Measurements from ENCODE around the gene RNU5D-1.
"Not testable (repeated sequence)": the region's sequence is repeated elsewhere in the genome, so short reads cannot be mapped to it uniquely, and the experiment has no call there.

DNA sequence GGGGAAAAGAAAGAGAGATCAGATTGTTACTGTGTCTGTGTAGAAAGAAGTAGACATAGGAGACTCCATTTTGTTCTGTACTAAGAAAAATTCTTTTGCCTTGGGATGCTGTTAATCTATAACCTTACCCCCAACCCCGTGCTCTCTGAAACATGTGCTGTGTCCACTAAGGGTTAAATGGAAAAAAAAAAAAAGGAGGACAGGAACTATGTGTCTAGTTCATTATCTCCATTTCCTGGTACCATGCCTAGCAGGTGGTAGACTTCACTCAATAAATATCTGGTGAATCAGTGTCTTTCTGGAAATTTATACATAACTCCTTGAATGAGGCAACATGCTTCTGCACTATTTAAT, 8.0 kb upstream of the RNU5D-1 start:
- TF ChIP-seq POLR2A (IDR thresholded peaks at IDR 0.05): not testable (repeated sequence)
- TF ChIP-seq, protein P1, sequence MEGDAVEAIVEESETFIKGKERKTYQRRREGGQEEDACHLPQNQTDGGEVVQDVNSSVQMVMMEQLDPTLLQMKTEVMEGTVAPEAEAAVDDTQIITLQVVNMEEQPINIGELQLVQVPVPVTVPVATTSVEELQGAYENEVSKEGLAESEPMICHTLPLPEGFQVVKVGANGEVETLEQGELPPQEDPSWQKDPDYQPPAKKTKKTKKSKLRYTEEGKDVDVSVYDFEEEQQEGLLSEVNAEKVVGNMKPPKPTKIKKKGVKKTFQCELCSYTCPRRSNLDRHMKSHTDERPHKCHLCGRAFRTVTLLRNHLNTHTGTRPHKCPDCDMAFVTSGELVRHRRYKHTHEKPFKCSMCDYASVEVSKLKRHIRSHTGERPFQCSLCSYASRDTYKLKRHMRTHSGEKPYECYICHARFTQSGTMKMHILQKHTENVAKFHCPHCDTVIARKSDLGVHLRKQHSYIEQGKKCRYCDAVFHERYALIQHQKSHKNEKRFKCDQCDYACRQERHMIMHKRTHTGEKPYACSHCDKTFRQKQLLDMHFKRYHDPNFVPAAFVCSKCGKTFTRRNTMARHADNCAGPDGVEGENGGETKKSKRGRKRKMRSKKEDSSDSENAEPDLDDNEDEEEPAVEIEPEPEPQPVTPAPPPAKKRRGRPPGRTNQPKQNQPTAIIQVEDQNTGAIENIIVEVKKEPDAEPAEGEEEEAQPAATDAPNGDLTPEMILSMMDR (IDR thresholded peaks at IDR 0.05): not testable (repeated sequence)

All from stomach (tissue), 4 donors.